ENCODE data around the gene USP30. TPM values are rescaled to one million over a fixed set of nuclear protein-coding genes. Genes with fewer than 3 reads are reported as not detected.

USP30 gene
- total RNA-seq, 1 experiment from 2014 or later, result 7.8 TPM

DNA sequence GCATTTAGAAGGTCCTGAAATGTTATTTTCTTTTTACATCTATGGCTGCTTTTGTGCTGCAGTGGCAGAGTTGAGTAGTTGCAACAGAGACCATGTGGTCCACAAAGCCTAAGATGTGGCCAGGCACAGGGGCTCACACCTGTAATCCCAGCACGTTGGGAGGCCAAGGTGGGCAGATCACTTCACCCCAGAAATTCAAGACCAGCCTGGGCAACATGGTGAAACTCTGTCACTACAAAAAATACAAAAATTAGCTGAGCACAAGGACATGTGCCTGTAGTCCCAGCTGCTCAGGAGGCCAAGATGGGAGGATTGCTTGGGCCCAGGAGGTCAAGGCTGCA lies 13.4 kb downstream of the USP30 start:
- H3K9ac ChIP-seq (ENCODE audit: extremely low read depth, insufficient read length, low read length), result no peak overlapping the region
- DNase-seq, result no peak
- TF ChIP-seq, protein P1, sequence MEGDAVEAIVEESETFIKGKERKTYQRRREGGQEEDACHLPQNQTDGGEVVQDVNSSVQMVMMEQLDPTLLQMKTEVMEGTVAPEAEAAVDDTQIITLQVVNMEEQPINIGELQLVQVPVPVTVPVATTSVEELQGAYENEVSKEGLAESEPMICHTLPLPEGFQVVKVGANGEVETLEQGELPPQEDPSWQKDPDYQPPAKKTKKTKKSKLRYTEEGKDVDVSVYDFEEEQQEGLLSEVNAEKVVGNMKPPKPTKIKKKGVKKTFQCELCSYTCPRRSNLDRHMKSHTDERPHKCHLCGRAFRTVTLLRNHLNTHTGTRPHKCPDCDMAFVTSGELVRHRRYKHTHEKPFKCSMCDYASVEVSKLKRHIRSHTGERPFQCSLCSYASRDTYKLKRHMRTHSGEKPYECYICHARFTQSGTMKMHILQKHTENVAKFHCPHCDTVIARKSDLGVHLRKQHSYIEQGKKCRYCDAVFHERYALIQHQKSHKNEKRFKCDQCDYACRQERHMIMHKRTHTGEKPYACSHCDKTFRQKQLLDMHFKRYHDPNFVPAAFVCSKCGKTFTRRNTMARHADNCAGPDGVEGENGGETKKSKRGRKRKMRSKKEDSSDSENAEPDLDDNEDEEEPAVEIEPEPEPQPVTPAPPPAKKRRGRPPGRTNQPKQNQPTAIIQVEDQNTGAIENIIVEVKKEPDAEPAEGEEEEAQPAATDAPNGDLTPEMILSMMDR (conservative IDR thresholded peaks at IDR 0.05), result no peak

More for the DNA sequence above, 13.4 kb downstream of the USP30 start:
- no peak overlapping the region for H3K27ac ChIP-seq (ENCODE audit: insufficient read length, low read depth, low read length)
- no peak overlapping the region for H2AK5ac ChIP-seq (ENCODE audit: insufficient read length, low read length)
- H3K27me3 ChIP-seq (ENCODE audit: insufficient read depth, low read length), result no peaks in the 10 kb centered on the region
- H2BK15ac ChIP-seq (ENCODE audit: low read depth, low read length), result no peak overlapping the region
- H3K14ac ChIP-seq (ENCODE audit: insufficient read depth, low read length), result no peak overlapping the region
- peaks cover 0 to 14% (median 8%) of the 10 kb centered on the region in 3 experiments; a peak in 3 of 7 replicates for H3K36me3 Mint-ChIP-seq (ENCODE audit: insufficient read depth in 1 of 3, low read depth in 3 of 3)
- no peak overlapping the region for H3K56ac ChIP-seq (ENCODE audit: insufficient read length, low read depth, low read length)
- no CpG with 5 or more reads among the region's 1 CpG for WGBS (ENCODE audit: extremely low coverage, insufficient read length, low lambda C conversion rate)
- H3K9me3 ChIP-seq (ENCODE audit: control insufficient read depth, low read depth, low read length), result no peaks in the 10 kb centered on the region
- H3K27ac Mint-ChIP-seq, result no peak overlapping the region
- H2AFZ ChIP-seq (ENCODE audit: low read length), result no peak overlapping the region
- no peak overlapping the region for H3T11ph ChIP-seq (ENCODE audit: low read length)
- H3K9me3 Mint-ChIP-seq, result no peaks in the 10 kb centered on the region
- no peaks in the 10 kb centered on the region for H3K27me3 Mint-ChIP-seq (ENCODE audit: low read depth)
- H2BK12ac ChIP-seq (ENCODE audit: insufficient read length, low read depth, low read length), result no peak overlapping the region
- no peak overlapping the region for H3K4me2 ChIP-seq (ENCODE audit: insufficient read depth, insufficient read length, low read length)
- no peaks in the 10 kb centered on the region for H3K79me1 ChIP-seq (ENCODE audit: insufficient read depth, low read depth, low read length, poor library complexity, severe bottlenecking)
- H4K20me1 ChIP-seq (ENCODE audit: control insufficient read depth, insufficient read depth, insufficient read length), result no peaks in the 10 kb centered on the region
- H4K91ac ChIP-seq (ENCODE audit: insufficient read length, low read depth, low read length), result no peak overlapping the region
- no peak overlapping the region for H3K18ac ChIP-seq (ENCODE audit: insufficient read length, low read depth, low read length)
- no peaks in the 10 kb centered on the region for H3K4me1 ChIP-seq (ENCODE audit: insufficient read depth, low read length)
- H2BK5ac ChIP-seq (ENCODE audit: insufficient read length, low read length), result no peak overlapping the region
- peaks cover 19% of the 10 kb centered on the region in 2 experiments for H3K4me1 Mint-ChIP-seq
- H3K4me3 Mint-ChIP-seq, result no peak overlapping the region
- H3K23ac ChIP-seq (ENCODE audit: insufficient read length, low read depth, low read length), result no peak overlapping the region
- no peak overlapping the region for H2BK20ac ChIP-seq (ENCODE audit: low read depth, low read length, poor library complexity, severe bottlenecking)
- no peak overlapping the region for H4K8ac ChIP-seq (replicated peaks; ENCODE audit: insufficient read length, low read depth, low read length)
- H4K5ac ChIP-seq (ENCODE audit: insufficient read length, low read depth, low read length), result no peak overlapping the region
- H3K4ac ChIP-seq (ENCODE audit: low read depth, low read length), result no peak overlapping the region
- H3K23me2 ChIP-seq (ENCODE audit: insufficient read length, low read depth, low read length, poor library complexity, severe bottlenecking), result no peaks in the 10 kb centered on the region
- H3K79me2 ChIP-seq (ENCODE audit: insufficient read depth, low read length), result no peaks in the 10 kb centered on the region
- no peak overlapping the region for H2BK120ac ChIP-seq (ENCODE audit: low read depth, low read length, poor library complexity, severe bottlenecking)
